ENCODE measurements around the gene MT1M.

- TF ChIP-seq CTCF (IDR thresholded peaks at IDR 0.05) (no peak), POLR2A (IDR thresholded peaks at IDR 0.05; ENCODE audit: low read length) (no peak), ESRRA (IDR thresholded peaks at IDR 0.05; ENCODE audit: borderline replicate concordance, low read length) (no peak), FOSL2 (IDR thresholded peaks at IDR 0.05) (no peak), FOSL2 (CRISPR knock-in tag; IDR thresholded peaks at IDR 0.05) (no peak)
These were observed 40.5 kb downstream of the MT1M start for GRCh38 chr16:56672761-56673536.
